HG02970 (cell line): Measurements from ENCODE around the gene ACKR2.

Experiments used
- ATAC-seq: cut with Tn5 transposase; IDR thresholded peaks from one replicate; pipeline ENCODE4 v1.9.1; 2021; ENCODE audit warnings: mild to moderate bottlenecking, moderate library complexity, moderate number of reproducible peaks; ENCODE audit not compliant: unreplicated experiment, low FRiP score

Gene ACKR2

GRCh38 chr3:42914771-42915515 is 105.7 kb downstream of the ACKR2 start:
- no peak for ATAC-seq
